A549 treated with CORT108297 at 1 μM for 4 hours (cell line): ENCODE results near the gene CLECL1. TPM values are rescaled to one million over a fixed set of nuclear protein-coding genes. Genes with fewer than 3 reads are reported as not detected.

ENCODE experiments used
- total RNA-seq: library from RNA; stranded (reverse); fragments of 200-300 nt; extraction: Qiagen RNA extraction; gene quantifications from 5 replicates; pipeline ENCODE4 v1.2.3, GENCODE V29; 2022

The CLECL1 gene
- total RNA-seq, result not detected in 5 replicates

DNA sequence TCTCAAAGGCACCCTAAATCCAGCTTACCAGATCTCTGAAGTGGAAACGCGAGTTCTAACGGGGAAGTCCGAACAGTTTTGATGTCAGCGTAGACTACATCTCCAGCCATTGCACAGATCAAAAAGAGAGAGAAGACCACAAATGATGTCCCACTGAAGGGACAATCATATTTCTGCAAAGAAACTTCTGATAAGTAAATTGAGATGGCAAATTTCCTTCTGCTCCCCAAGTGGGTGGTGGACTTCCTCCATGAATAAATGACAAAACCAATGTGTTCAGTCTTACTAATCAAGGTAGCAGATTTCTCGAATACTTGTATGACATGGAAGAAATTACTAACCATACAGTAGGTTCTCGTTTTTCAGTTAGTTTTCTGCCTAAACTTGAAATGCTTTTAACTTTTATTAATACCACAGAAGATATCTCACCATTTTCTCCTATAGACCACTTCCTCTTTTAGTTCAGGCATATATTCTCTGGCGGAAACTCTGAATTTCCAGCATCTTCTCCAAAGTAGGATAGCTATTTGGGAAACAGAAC is at the start of gene CLECL1:
CLECL1 (minus strand) TSS at position 177 of the 541 bp plus-strand sequence.

DNA sequence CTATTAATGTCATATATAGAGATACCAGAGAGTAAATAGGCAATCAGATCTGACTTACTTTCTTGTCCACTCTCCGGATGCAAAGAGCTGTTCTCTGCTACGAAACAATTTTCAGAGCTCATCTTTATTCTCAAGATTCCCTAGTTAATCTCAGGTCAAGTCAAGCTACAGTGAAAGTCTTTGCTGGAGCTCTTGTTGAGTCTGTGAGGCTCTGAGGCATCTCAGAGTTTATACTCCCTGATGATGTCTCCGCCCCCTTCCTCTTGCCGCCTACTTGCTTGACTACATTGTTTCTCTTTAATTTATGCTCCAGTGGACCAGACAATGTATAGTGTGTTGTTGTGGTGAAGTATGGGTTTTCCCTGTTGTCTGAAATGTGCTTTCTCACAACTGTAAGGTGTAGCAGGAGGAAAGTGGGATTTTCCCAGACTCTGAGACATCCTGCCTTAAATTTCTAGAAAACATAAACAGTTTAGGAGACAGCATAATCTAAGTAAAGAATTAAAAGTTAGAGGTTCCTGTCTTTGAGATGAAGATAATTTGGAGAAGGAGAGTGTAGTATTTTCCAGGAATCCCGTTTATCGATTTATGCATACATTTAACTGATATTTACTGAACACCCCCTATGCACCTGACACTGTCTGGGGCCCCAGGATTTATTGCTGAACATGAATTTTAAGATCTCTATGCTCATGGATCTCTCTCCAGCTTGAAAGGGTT is 28.0 kb upstream of the CLECL1 start, which contains the start of gene CD69:
CD69 (minus strand) TSS at position 203 of the 720 bp plus-strand sequence; CDS start at position 122, 81 bp downstream.

Other genes starting within 250 kb of the CLECL1 start
- not detected in 5 replicates for gene KLRB1, start 125.2 kb downstream of the CLECL1 start, total RNA-seq
- 0.52 to 0.96 TPM (median 0.72 TPM) in 5 replicates for gene CLEC2D, start 63.4 kb downstream of the CLECL1 start, total RNA-seq
- gene CD69, start 27.8 kb upstream of the CLECL1 start, total RNA-seq, result not detected in 5 replicates
- not detected in 5 replicates for gene KLRF1, start 94.4 kb upstream of the CLECL1 start, total RNA-seq
- gene CLEC2B, start 136.3 kb upstream of the CLECL1 start, total RNA-seq, result 1.0 to 1.9 TPM (median 1.8 TPM) in 5 replicates
- gene KLRF2, start 148.4 kb upstream of the CLECL1 start, total RNA-seq, result not detected in 5 replicates
- not detected in 5 replicates for gene CLEC2A, start 199.3 kb upstream of the CLECL1 start, total RNA-seq
- not detected in 5 replicates for gene CLEC12A, start 238.3 kb upstream of the CLECL1 start, total RNA-seq